ENCODE measurements around the gene AEBP1.

Gene AEBP1

GRCh38 chr7:44079331-44080021 lies 24.7 kb upstream of the AEBP1 start:
- Histone ChIP-seq H3K4me1 (no peaks in the 10 kb centered on the region), H3K27me3 (ENCODE audit: control insufficient read depth, insufficient read depth, low read length) (no peaks in the 10 kb centered on the region), H3K27ac (no peak overlapping the region), H3K9ac (no peak overlapping the region), H3K4me3 (ENCODE audit: low read depth, low read length) (no peak overlapping the region), H3K79me2 (no peaks in the 10 kb centered on the region), H3K36me3 (ENCODE audit: control insufficient read depth, insufficient read depth, low read length) (no peaks in the 10 kb centered on the region), H2AFZ (no peak overlapping the region), H3K4me2 (ENCODE audit: low read length) (no peak overlapping the region), H3K9me3 (ENCODE audit: control insufficient read depth, low read length) (no peaks in the 10 kb centered on the region)
- no peak for TF ChIP-seq CTCF (IDR thresholded peaks at IDR 0.05)

DNA sequence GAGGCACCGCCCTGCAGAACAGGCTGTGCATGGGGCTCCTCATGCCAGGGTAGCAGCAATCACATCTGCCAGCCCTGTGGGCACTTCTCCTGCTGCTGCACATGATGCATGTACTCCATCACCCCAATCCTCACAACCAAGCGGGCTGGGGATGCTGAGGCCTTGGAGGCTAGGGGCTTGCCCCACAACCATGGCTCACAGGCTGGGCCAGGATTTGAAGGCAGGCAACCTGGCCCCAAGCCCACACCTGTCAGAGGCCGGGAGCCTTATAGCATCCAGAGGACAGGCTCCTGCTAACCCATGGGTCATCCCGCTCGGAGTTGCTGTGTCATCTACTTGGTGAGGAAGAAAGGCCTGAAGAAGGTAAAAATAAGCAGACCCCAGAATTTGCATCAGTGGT lies 24.0 kb upstream of the AEBP1 start:
- Histone ChIP-seq H3K4me2 (ENCODE audit: low read length) (no peak overlapping the region), H3K4me1 (no peaks in the 10 kb centered on the region), H2AFZ (no peak overlapping the region), H3K27me3 (ENCODE audit: control insufficient read depth, insufficient read depth, low read length) (no peaks in the 10 kb centered on the region), H3K4me3 (ENCODE audit: low read depth, low read length) (no peak overlapping the region), H3K27ac (no peak overlapping the region), H3K36me3 (ENCODE audit: control insufficient read depth, insufficient read depth, low read length) (no peaks in the 10 kb centered on the region), H3K9ac (no peak overlapping the region), H3K9me3 (ENCODE audit: control insufficient read depth, low read length) (no peaks in the 10 kb centered on the region), H3K79me2 (no peaks in the 10 kb centered on the region)
- no peak for TF ChIP-seq CTCF (IDR thresholded peaks at IDR 0.05)

- Histone ChIP-seq H3K36me3 (ENCODE audit: control insufficient read depth, insufficient read depth, low read length) (no peaks in the 10 kb centered on the region), H3K4me1 (no peaks in the 10 kb centered on the region), H3K9ac (no peak overlapping the region), H3K79me2 (no peaks in the 10 kb centered on the region), H2AFZ (no peak overlapping the region), H3K4me3 (ENCODE audit: low read depth, low read length) (no peak overlapping the region), H3K27ac (no peak overlapping the region), H3K9me3 (ENCODE audit: control insufficient read depth, low read length) (no peaks in the 10 kb centered on the region), H3K4me2 (ENCODE audit: low read length) (no peak overlapping the region), H3K27me3 (ENCODE audit: control insufficient read depth, insufficient read depth, low read length) (no peaks in the 10 kb centered on the region)
- TF ChIP-seq CTCF (IDR thresholded peaks at IDR 0.05): no peak
These were observed 23.4 kb upstream of the AEBP1 start for GRCh38 chr7:44080686-44081265.

- no peak overlapping the region for H2AFZ ChIP-seq
- no peaks in the 10 kb centered on the region for H3K36me3 ChIP-seq (ENCODE audit: control insufficient read depth, insufficient read depth, low read length)
- H3K9ac ChIP-seq: no peak overlapping the region
- H3K27me3 ChIP-seq (ENCODE audit: control insufficient read depth, insufficient read depth, low read length): no peaks in the 10 kb centered on the region
- H3K4me2 ChIP-seq (ENCODE audit: low read length): peak overlapping the region; percentile 97
- TF ChIP-seq CTCF (IDR thresholded peaks at IDR 0.05): no peak
- no peaks in the 10 kb centered on the region for H3K4me1 ChIP-seq
- peak overlapping the region; percentile 86 for H3K4me3 ChIP-seq (ENCODE audit: low read depth, low read length)
- H3K9me3 ChIP-seq (ENCODE audit: control insufficient read depth, low read length): no peaks in the 10 kb centered on the region
- H3K79me2 ChIP-seq: no peaks in the 10 kb centered on the region
- H3K27ac ChIP-seq: no peak overlapping the region
These were observed 22.8 kb upstream of the AEBP1 start for GRCh38 chr7:44081266-44081748.

Data from parathyroid adenoma (tissue), 2 donors.